ENCODE measurements around the gene STAT5B. TPM values are rescaled to one million over a fixed set of nuclear protein-coding genes. Genes with fewer than 3 reads are reported as not detected.

STAT5B gene
- total and polyA plus RNA-seq, 2 of the 8 experiments (the other 6 are each of a cell fraction or from before 2014, with no cell fraction given): 35.3 to 52.6 TPM

GRCh38 chr17:42182927-42183734 is 93.1 kb downstream of the STAT5B start:
- no peak overlapping the region for H4K91ac ChIP-seq (replicated peaks; ENCODE audit: insufficient read length, low read length)
- H2BK15ac ChIP-seq (ENCODE audit: low read length): no peak overlapping the region
- H3K36me3 ChIP-seq (ENCODE audit: control insufficient read depth in 2 of 4, insufficient read depth in 4 of 4, low read length in 3 of 4): no peaks in the 10 kb centered on the region
- H3K56ac ChIP-seq (replicated peaks; ENCODE audit: insufficient read length, low read depth, low read length): no peak overlapping the region
- FAIRE-seq (no peak), DNase-seq (ENCODE audit: low read depth in 1 of 2, low spot score in 2 of 2) (no peak)
- ChIA-PET POLR2A (ENCODE audit: partially characterized antibody) (no interaction called here), CTCF (ENCODE audit: partially characterized antibody) (interaction anchor here (0.7 to 4.9 kb wide), 11 partner anchors 9 to 133 kb away, joined by 3 to 27 read pairs (median 5); partner anchors contain the start of genes GHDC and KAT2A)
- no peak overlapping the region for H4K5ac ChIP-seq (ENCODE audit: insufficient read length, low read depth, low read length)
- H3K14ac ChIP-seq (ENCODE audit: insufficient read length): no peak overlapping the region
- H2AK5ac ChIP-seq (ENCODE audit: low read depth, low read length): no peak overlapping the region
- H3K23me2 ChIP-seq (ENCODE audit: low read depth, low read length): peaks cover 13% of the 10 kb centered on the region; the same call in 1 of the 2 replicates
- no peak overlapping the region for H3K27ac ChIP-seq (ENCODE audit: low read depth, low read length)
- H3K4ac ChIP-seq (replicated peaks; ENCODE audit: insufficient read length, low read depth, low read length): no peak overlapping the region
- TF ChIP-seq BRCA1 (IDR thresholded peaks at IDR 0.05; ENCODE audit: low read depth, low read length): no peak
- 0 out of 2 replicates have a peak, but pooled peaks have one; percentile 32 for TF ChIP-seq JUND (IDR thresholded peaks at IDR 0.05; ENCODE audit: low read length)
- 0 out of 2 replicates have a peak overlapping the region, but pooled peaks have one; percentile 24 for H3K18ac ChIP-seq (ENCODE audit: extremely low read depth, low read length)
- no peak overlapping the region for H2BK5ac ChIP-seq (ENCODE audit: low read depth, low read length)
- peak overlapping the region; percentile 97; the same call in 1 of the 2 replicates for H2AFZ ChIP-seq (ENCODE audit: low read length)
- no peaks in the 10 kb centered on the region for H4K20me1 ChIP-seq (replicated peaks in 1 of 2; ENCODE audit: control insufficient read depth in 1 of 2, insufficient read depth in 2 of 2, low read length in 2 of 2)
- H2BK20ac ChIP-seq (ENCODE audit: low read length): no peak overlapping the region
- WGBS, 2 experiments (ENCODE audit: extremely low coverage in 1 of 2, insufficient coverage in 1 of 2, insufficient read length in 1 of 2, insufficient replicate concordance in 2 of 2, low coverage in 1 of 2, low lambda C conversion rate in 2 of 2, missing lambda C conversion rate in 1 of 2): 82% methylated on average over 9 of the region's 9 CpGs; no CpG with 5 or more reads in 1 of the 2 experiments
- H3K4me2 ChIP-seq (ENCODE audit: insufficient read depth in 1 of 2, low read depth in 2 of 2, low read length in 2 of 2): peak overlapping the region; percentile 93 to 96
- no peaks in the 10 kb centered on the region for H3K9me3 ChIP-seq (ENCODE audit: insufficient read depth in 2 of 2, low read depth in 1 of 2, low read length in 1 of 2)
- 0 out of 2 replicates have a peak overlapping the region, but pooled peaks have one; percentile 60 for H2BK12ac ChIP-seq (ENCODE audit: low read depth, low read length)
- no peak overlapping the region for H2BK120ac ChIP-seq (replicated peaks; ENCODE audit: low read depth, low read length)
- H3K23ac ChIP-seq (ENCODE audit: insufficient read length): no peak overlapping the region
- no peak overlapping the region for H4K8ac ChIP-seq (ENCODE audit: extremely low read depth, insufficient read depth, low read length)
- no peak overlapping the region for H3K9ac ChIP-seq (replicated peaks in 1 of 4; ENCODE audit: extremely low read depth in 1 of 4, low read depth in 3 of 4, low read length in 3 of 4)
- H3K4me1 ChIP-seq (replicated peaks in 1 of 4; ENCODE audit: control insufficient read depth in 3 of 4, insufficient read depth in 4 of 4, low read length in 3 of 4): peaks cover 0 to 17% (median 15%) of the 10 kb centered on the region in 4 experiments; a peak in 5 of 7 replicates
- H3K4me3 ChIP-seq (ENCODE audit: extremely low read depth in 1 of 4, insufficient read depth in 2 of 4, low read depth in 3 of 4, low read length in 4 of 4): peak overlapping the region; percentile 49 to 71 (median 66); a peak in 5 of 8 replicates
- no peaks in the 10 kb centered on the region for H3K79me2 ChIP-seq (ENCODE audit: control insufficient read depth in 1 of 2, insufficient read depth in 2 of 2, low read length in 2 of 2)
- H3K79me1 ChIP-seq (ENCODE audit: low read depth, low read length): no peaks in the 10 kb centered on the region
- peaks cover 7 to 57% (median 41%) of the 10 kb centered on the region in 4 experiments for H3K27me3 ChIP-seq (replicated peaks in 1 of 4; ENCODE audit: control insufficient read depth in 3 of 4, extremely low read depth in 1 of 4, insufficient read depth in 3 of 4, low read length in 3 of 4)

Data from H1 (cell line).